B cell (primary cell): ENCODE measurements around the gene SULT2B1. TPM values are rescaled to one million over a fixed set of nuclear protein-coding genes. Genes with fewer than 3 reads are reported as not detected.

Experiments used
- ATAC-seq: fragments of 200-7000 bp; cut with Tn5 transposase; one replicate; pipeline ENCODE4 v1.10.0; 2021; ENCODE audit warnings: low read depth, mild to moderate bottlenecking, moderate number of reproducible peaks, moderate library complexity
- CTCF ChIA-PET: fragments of 350-600 bp; sonication (Branson Sonifier 250); formaldehyde crosslinking; loops from one replicate; lab custom pipeline; 2021; ENCODE audit warnings: antibody characterized with exemption, inconsistent platforms; lab: Charles Lee
- POLR2A ChIA-PET: fragments of 350-600 bp; sonication (Branson Sonifier 250); formaldehyde crosslinking; loops from one replicate; lab custom pipeline; 2021; ENCODE audit warnings: antibody characterized with exemption; lab: Charles Lee
- DNase-seq: peaks from one replicate; pipeline ENCODE4 v3.0.0; 2013
- H2AFZ ChIP-seq: 2 replicates; pipeline ENCODE4 v1.6.1; 2012; ENCODE audit warnings: mild to moderate bottlenecking, low read depth, low read length; ENCODE audit not compliant: insufficient read depth, poor library complexity, severe bottlenecking
- H3K27ac ChIP-seq, 2 donors: 1 replicate in 1 of 2; 2 replicates in 1 of 2; pipeline ENCODE4 v1.5.1; 2012 to 2013; ENCODE audit warnings: low read length in 2 of 2, mild to moderate bottlenecking in 2 of 2, moderate library complexity in 1 of 2
- H3K27me3 ChIP-seq, 4 experiments: fragments of 200-600 bp in 1 of 4; sonication (generic) in 1 of 4; replicated peaks in 1 of 4; 1 replicate in 2 of 4; 2 replicates in 2 of 4; pipeline versions ENCODE4 v1.6.1 to v1.7.0; 2013 to 2016; ENCODE audit warnings: low read length in 3 of 4, mild to moderate bottlenecking in 2 of 4, mixed read lengths in 1 of 4, moderate library complexity in 1 of 4; ENCODE audit not compliant: insufficient read depth in 4 of 4, control insufficient read depth in 3 of 4; ENCODE audit errors: control extremely low read depth in 1 of 4
- H3K36me3 ChIP-seq, 2 experiments: replicated peaks in 1 of 2; 1 replicate in 1 of 2; 2 replicates in 1 of 2; pipeline versions ENCODE4 v1.6.1 to v1.7.1; 2013; ENCODE audit warnings: low read length in 1 of 2; ENCODE audit not compliant: insufficient read depth in 2 of 2, control insufficient read depth in 1 of 2; ENCODE audit errors: control extremely low read depth in 1 of 2, extremely low read depth in 1 of 2
- H3K4me1 ChIP-seq, 2 donors: fragments of 200-600 bp in 1 of 2; sonication (generic) in 1 of 2; 1 replicate in 1 of 2; 2 replicates in 1 of 2; pipeline versions ENCODE4 v1.5.1 to v1.6.1; 2013 to 2017; ENCODE audit warnings: low read length in 2 of 2; ENCODE audit not compliant: control insufficient read depth in 2 of 2, insufficient read depth in 2 of 2
- H3K4me2 ChIP-seq: replicated peaks from 2 replicates; pipeline ENCODE3; 2012; ENCODE audit warnings: mild to moderate bottlenecking, low read depth, low read length; ENCODE audit not compliant: poor library complexity, severe bottlenecking
- H3K4me3 ChIP-seq, 5 experiments: fragments of 200-600 bp in 1 of 5; sonication (generic) in 1 of 5; 1 replicate in 3 of 5; 2 replicates in 2 of 5; pipeline versions ENCODE4 v1.5.1 to v1.7.0; 2011 to 2016; ENCODE audit warnings: low read length in 4 of 5, mild to moderate bottlenecking in 4 of 5, low read depth in 2 of 5, control low read depth in 1 of 5, moderate library complexity in 1 of 5; ENCODE audit not compliant: insufficient read depth in 1 of 5; ENCODE audit errors: control extremely low read depth in 1 of 5, extremely low read depth in 1 of 5
- H3K79me2 ChIP-seq: fragments of 200-600 bp; sonication (generic); one replicate; pipeline ENCODE4 v1.6.0; 2016; ENCODE audit warnings: low read length; ENCODE audit not compliant: control insufficient read depth, insufficient read depth
- H3K9ac ChIP-seq: fragments of 200-600 bp; sonication (generic); 2 replicates; pipeline ENCODE4 v1.6.1; 2017; ENCODE audit warnings: mild to moderate bottlenecking, low read length, moderate library complexity
- H3K9me3 ChIP-seq, 3 donors: one replicate each; pipeline versions ENCODE4 v1.6.1 to v1.7.1; 2013; ENCODE audit warnings: low read length in 2 of 3; ENCODE audit not compliant: control insufficient read depth in 2 of 3, insufficient read depth in 1 of 3; ENCODE audit errors: control extremely low read depth in 1 of 3
- H4K20me1 ChIP-seq: 2 replicates; pipeline ENCODE4 v1.6.0; 2012; ENCODE audit warnings: mild to moderate bottlenecking, low read length; ENCODE audit not compliant: insufficient read depth, control insufficient read depth, poor library complexity, severe bottlenecking
- H3K27ac Mint-ChIP-seq: one replicate; pipeline ENCODE4 v1.8.0; 2021; ENCODE audit warnings: mixed read lengths
- H3K27me3 Mint-ChIP-seq: one replicate; pipeline ENCODE4 v1.8.0; 2021; ENCODE audit warnings: mixed read lengths
- H3K4me1 Mint-ChIP-seq: one replicate; pipeline ENCODE4 v1.8.0; 2021; ENCODE audit warnings: mixed read lengths
- H3K4me3 Mint-ChIP-seq: one replicate; pipeline ENCODE4 v1.8.0; 2021; ENCODE audit warnings: mixed read lengths
- H3K9me3 Mint-ChIP-seq: one replicate; pipeline ENCODE4 v1.8.0; 2022; ENCODE audit warnings: mixed read lengths; ENCODE audit not compliant: insufficient read depth
- CTCF ChIP-seq: fragments of 200-600 bp; IDR thresholded peaks from one replicate; pipeline ENCODE4 v1.8.0; 2022; ENCODE audit warnings: antibody characterized with exemption, mild to moderate bottlenecking
- EZH2 ChIP-seq: IDR thresholded peaks from 2 replicates; pipeline ENCODE4 v1.6.1; 2012; ENCODE audit warnings: borderline replicate concordance, low read depth, mild to moderate bottlenecking, moderate library complexity, low read length; ENCODE audit not compliant: insufficient read depth, poor library complexity, severe bottlenecking
- WGBS: methylation state at CpG from one replicate; pipeline ENCODE4 v1.1.5; 2013; ENCODE audit warnings: missing lambda C conversion rate; ENCODE audit not compliant: insufficient coverage; 5-methylcytosine and 5-hydroxymethylcytosine counted together
- intact Hi-C: fragments of 100-400 bp; cut with micrococcal nuclease; formaldehyde crosslinking; loops from one replicate; pipeline ENCODE4 v1.10.0; 2022
- polyA plus RNA-seq: library from polyadenylated mRNA; depleted of rRNA; stranded (reverse); fragments of >200 nt; gene quantifications from 2 replicates; pipeline ENCODE4 v1.2.3, GENCODE V29; 2012
- total RNA-seq, 2 donors: library from RNA; stranded (reverse); fragments of 120-200 nt in 1 of 2; gene quantifications; 1 replicate in 1 of 2; 2 replicates in 1 of 2; pipeline versions ENCODE4 v1.2.3 to v1.2.4, GENCODE V29; 2013 to 2022

The SULT2B1 gene
- total and polyA plus RNA-seq, 2 donors (not counting 1 experiment from before 2014, with no cell fraction given), result not detected

GRCh38 chr19:48628486-48629296 is 76.7 kb downstream of the SULT2B1 start:
- intact Hi-C loops, result no loop called here
- H3K4me1 Mint-ChIP-seq, result peaks cover 30% of the 10 kb centered on the region
- H3K4me1 ChIP-seq, result peaks cover 14 to 19% of the 10 kb centered on the region in 2 donors

More at GRCh38 chr19:48628486-48629296, 76.7 kb downstream of the SULT2B1 start:
- Histone ChIP-seq H3K9ac (no peak overlapping the region), H3K27ac (no peak overlapping the region), H2AFZ (no peak overlapping the region), H3K9me3 (peaks cover 0 to 10% (median 0%) of the 10 kb centered on the region in 3 donors), H4K20me1 (peaks cover 52% of the 10 kb centered on the region), H3K27me3 (no peaks in the 10 kb centered on the region), H3K36me3 (peaks cover 0 to 52% of the 10 kb centered on the region in 2 experiments), H3K4me3 (no peak overlapping the region), H3K4me2 (no peak overlapping the region), H3K79me2 (peaks cover 6% of the 10 kb centered on the region)
- Mint-ChIP-seq H3K4me3 (no peak overlapping the region), H3K9me3 (no peaks in the 10 kb centered on the region), H3K27ac (no peak overlapping the region), H3K27me3 (no peaks in the 10 kb centered on the region)
- ChIA-PET CTCF (no interaction called here), POLR2A (interaction anchor here (1.9 kb wide), 1 partner anchor 10 kb away, joined by 6 read pairs; the partner anchor contains the start of genes RPL18 and SPHK2)
- 93% methylated on average over 27 of the region's 34 CpGs for whole genome bisulfite sequencing
- no peak for TF ChIP-seq EZH2
- no peak for TF ChIP-seq CTCF
- no peak for DNase-seq
- no peak for ATAC-seq
